Measurements from ENCODE around the gene DYTN.

GRCh38 chr2:206700156-206700555 lies 18.0 kb downstream of the DYTN start:
- TF ChIP-seq EZH2 (IDR thresholded peaks at IDR 0.05; ENCODE audit: insufficient read depth, poor library complexity, severe bottlenecking), result no peak
- TF ChIP-seq EZH2phosphoT487 (IDR thresholded peaks at IDR 0.05; ENCODE audit: insufficient read depth, low read depth), result no peak
